ENCODE measurements around the gene SH3GL3. TPM values are rescaled to one million over a fixed set of nuclear protein-coding genes. Genes with fewer than 3 reads are reported as not detected.

SH3GL3 gene
- total and polyA plus RNA-seq, 2 of the 8 experiments (the other 6 are each of a cell fraction or from before 2014, with no cell fraction given) = 14.1 to 19.1 TPM

DNA sequence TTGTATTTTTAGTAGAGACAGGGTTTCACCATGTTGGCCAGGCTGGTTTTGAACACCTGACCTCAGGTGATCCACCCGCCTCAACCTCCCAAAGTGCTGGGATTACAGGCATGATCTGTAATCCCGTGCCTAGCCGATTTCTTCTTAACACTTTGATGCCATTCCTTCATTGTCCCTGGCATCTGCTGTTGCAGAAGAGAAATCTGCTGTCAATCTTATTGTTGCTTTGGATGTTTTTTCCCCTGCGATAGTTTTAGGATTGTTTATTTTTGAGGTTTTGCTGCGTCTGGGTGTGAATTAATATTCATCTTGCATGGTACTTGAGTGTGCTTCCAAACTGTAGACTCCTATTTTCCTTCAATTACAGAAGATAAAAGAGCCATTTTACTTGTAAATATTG lies 107.4 kb downstream of the SH3GL3 start:
- H2BK120ac ChIP-seq (replicated peaks; ENCODE audit: low read depth, low read length) = no peak overlapping the region
- H3K56ac ChIP-seq (replicated peaks; ENCODE audit: insufficient read length, low read depth, low read length) = no peak overlapping the region
- no peak overlapping the region for H3K14ac ChIP-seq (ENCODE audit: insufficient read length)
- no peak overlapping the region for H3K4me3 ChIP-seq (ENCODE audit: extremely low read depth in 1 of 4, insufficient read depth in 2 of 4, low read depth in 3 of 4, low read length in 4 of 4)
- H3K4me2 ChIP-seq (ENCODE audit: insufficient read depth in 1 of 2, low read depth in 2 of 2, low read length in 2 of 2) = no peak overlapping the region
- DNase-seq (ENCODE audit: low read depth in 1 of 2, low spot score in 2 of 2) = no peak
- H3K79me2 ChIP-seq (ENCODE audit: control insufficient read depth in 1 of 2, insufficient read depth in 2 of 2, low read length in 2 of 2) = no peaks in the 10 kb centered on the region; a peak in 1 of 4 replicates
- no peak overlapping the region for H2BK5ac ChIP-seq (ENCODE audit: low read depth, low read length)
- ChIA-PET CTCF (ENCODE audit: partially characterized antibody) (interaction anchor here (0.7 kb wide), 1 partner anchor 44 kb away, joined by 3 read pairs; no protein-coding TSS in a partner anchor), POLR2A (ENCODE audit: partially characterized antibody) (no interaction called here)
- no peak overlapping the region for H3K23ac ChIP-seq (ENCODE audit: insufficient read length)
- no peak overlapping the region for H2BK15ac ChIP-seq (ENCODE audit: low read length)
- no peak overlapping the region for H3K18ac ChIP-seq (ENCODE audit: extremely low read depth, low read length)
- no peak for FAIRE-seq
- H4K8ac ChIP-seq (ENCODE audit: extremely low read depth, insufficient read depth, low read length) = no peak overlapping the region
- H2AFZ ChIP-seq (ENCODE audit: low read length) = no peak overlapping the region
- H4K91ac ChIP-seq (replicated peaks; ENCODE audit: insufficient read length, low read length) = no peak overlapping the region
- H2AK5ac ChIP-seq (ENCODE audit: low read depth, low read length) = no peak overlapping the region
- H4K20me1 ChIP-seq (replicated peaks in 1 of 2; ENCODE audit: control insufficient read depth in 1 of 2, insufficient read depth in 2 of 2, low read length in 2 of 2) = no peaks in the 10 kb centered on the region
- H4K5ac ChIP-seq (ENCODE audit: insufficient read length, low read depth, low read length) = no peak overlapping the region
- H3K9me3 ChIP-seq (ENCODE audit: insufficient read depth in 2 of 2, low read depth in 1 of 2, low read length in 1 of 2) = no peaks in the 10 kb centered on the region
- no peaks in the 10 kb centered on the region for H3K23me2 ChIP-seq (ENCODE audit: low read depth, low read length)
- H3K9ac ChIP-seq (replicated peaks in 1 of 4; ENCODE audit: extremely low read depth in 1 of 4, low read depth in 3 of 4, low read length in 3 of 4) = no peak overlapping the region
- H3K79me1 ChIP-seq (ENCODE audit: low read depth, low read length) = no peaks in the 10 kb centered on the region
- no peaks in the 10 kb centered on the region for H3K4me1 ChIP-seq (replicated peaks in 1 of 4; ENCODE audit: control insufficient read depth in 3 of 4, insufficient read depth in 4 of 4, low read length in 3 of 4)
- H2BK20ac ChIP-seq (ENCODE audit: low read length) = no peak overlapping the region
- H3K27ac ChIP-seq (ENCODE audit: low read depth, low read length) = no peak overlapping the region
- H3K4ac ChIP-seq (replicated peaks; ENCODE audit: insufficient read length, low read depth, low read length) = no peak overlapping the region
- H3K36me3 ChIP-seq (ENCODE audit: control insufficient read depth in 2 of 4, insufficient read depth in 4 of 4, low read length in 3 of 4) = no peaks in the 10 kb centered on the region
- no peak overlapping the region for H2BK12ac ChIP-seq (ENCODE audit: low read depth, low read length)
- 91% methylated on average over 5 of the region's 5 CpGs; no CpG with 5 or more reads in 1 of the 2 experiments for WGBS, 2 experiments (ENCODE audit: extremely low coverage in 1 of 2, insufficient coverage in 1 of 2, insufficient read length in 1 of 2, insufficient replicate concordance in 2 of 2, low coverage in 1 of 2, low lambda C conversion rate in 2 of 2, missing lambda C conversion rate in 1 of 2)
- no peaks in the 10 kb centered on the region for H3K27me3 ChIP-seq (replicated peaks in 1 of 4; ENCODE audit: control insufficient read depth in 3 of 4, extremely low read depth in 1 of 4, insufficient read depth in 3 of 4, low read length in 3 of 4)
- TF ChIP-seq SP4 (IDR thresholded peaks at IDR 0.05; ENCODE audit: low read length) = no peak
- no peak for TF ChIP-seq SIN3A (conservative IDR thresholded peaks at IDR 0.05 in 1 of 2, IDR thresholded peaks at IDR 0.05 in 1 of 2; ENCODE audit: low read depth in 1 of 2, low read length in 2 of 2)
- TF ChIP-seq KDM1A (IDR thresholded peaks at IDR 0.05; ENCODE audit: borderline replicate concordance, low read length) = no peak
- TF ChIP-seq PHF8 (conservative IDR thresholded peaks at IDR 0.05; ENCODE audit: low read depth, low read length) = no peak
- TF ChIP-seq RFX5 (IDR thresholded peaks at IDR 0.05; ENCODE audit: borderline replicate concordance, low read depth, low read length) = no peak
- no peak for TF ChIP-seq BCL11A (IDR thresholded peaks at IDR 0.05; ENCODE audit: low read depth in 2 of 2, low read length in 2 of 2)

All from H1 (cell line).